Measurements from ENCODE around the gene NTNG2.
A peak's percentile ranks its signal among the peaks of the same experiment; 100 is the strongest.

Gene NTNG2

DNA sequence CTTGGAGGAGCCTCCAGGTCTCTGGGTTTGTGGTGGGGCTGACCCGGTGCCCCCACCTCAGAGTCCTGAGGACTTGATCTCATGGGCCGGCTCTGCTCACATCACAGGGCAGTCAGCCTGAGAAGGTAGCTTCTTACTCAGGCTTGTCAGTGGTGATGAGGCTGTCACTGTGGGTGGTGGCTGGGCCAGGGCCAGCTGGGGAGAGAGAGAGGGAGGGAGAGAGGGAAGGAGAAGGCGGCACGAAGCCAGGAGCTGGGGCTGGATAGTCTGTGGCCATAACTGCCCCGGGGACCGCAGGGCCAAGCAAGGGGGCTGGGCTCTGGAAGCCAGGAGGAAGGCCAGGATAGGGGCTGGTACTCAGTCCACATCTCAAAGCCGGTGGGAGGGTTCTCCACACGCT lies 6.5 kb downstream of the NTNG2 start:
- TF ChIP-seq, protein P1, sequence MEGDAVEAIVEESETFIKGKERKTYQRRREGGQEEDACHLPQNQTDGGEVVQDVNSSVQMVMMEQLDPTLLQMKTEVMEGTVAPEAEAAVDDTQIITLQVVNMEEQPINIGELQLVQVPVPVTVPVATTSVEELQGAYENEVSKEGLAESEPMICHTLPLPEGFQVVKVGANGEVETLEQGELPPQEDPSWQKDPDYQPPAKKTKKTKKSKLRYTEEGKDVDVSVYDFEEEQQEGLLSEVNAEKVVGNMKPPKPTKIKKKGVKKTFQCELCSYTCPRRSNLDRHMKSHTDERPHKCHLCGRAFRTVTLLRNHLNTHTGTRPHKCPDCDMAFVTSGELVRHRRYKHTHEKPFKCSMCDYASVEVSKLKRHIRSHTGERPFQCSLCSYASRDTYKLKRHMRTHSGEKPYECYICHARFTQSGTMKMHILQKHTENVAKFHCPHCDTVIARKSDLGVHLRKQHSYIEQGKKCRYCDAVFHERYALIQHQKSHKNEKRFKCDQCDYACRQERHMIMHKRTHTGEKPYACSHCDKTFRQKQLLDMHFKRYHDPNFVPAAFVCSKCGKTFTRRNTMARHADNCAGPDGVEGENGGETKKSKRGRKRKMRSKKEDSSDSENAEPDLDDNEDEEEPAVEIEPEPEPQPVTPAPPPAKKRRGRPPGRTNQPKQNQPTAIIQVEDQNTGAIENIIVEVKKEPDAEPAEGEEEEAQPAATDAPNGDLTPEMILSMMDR (IDR thresholded peaks at IDR 0.05; ENCODE audit: unreplicated experiment in 3 of 3): no peak
- H3K27ac Mint-ChIP-seq: no peak overlapping the region
- H3K36me3 Mint-ChIP-seq (ENCODE audit: low read depth): peaks cover under 1% of the 10 kb centered on the region
- no peak overlapping the region for H3K4me3 Mint-ChIP-seq
- H3K9me3 Mint-ChIP-seq: no peaks in the 10 kb centered on the region
- peaks cover 98% of the 10 kb centered on the region for H3K27me3 Mint-ChIP-seq (ENCODE audit: low read depth)
- peaks cover 14% of the 10 kb centered on the region for H3K4me1 Mint-ChIP-seq

- TF ChIP-seq, protein P1 (IDR thresholded peaks at IDR 0.05; ENCODE audit: unreplicated experiment in 3 of 3): no peak
- Mint-ChIP-seq H3K4me3 (no peak overlapping the region), H3K36me3 (ENCODE audit: low read depth) (peaks cover 6% of the 10 kb centered on the region), H3K27ac (no peak overlapping the region), H3K27me3 (ENCODE audit: low read depth) (peaks cover 99% of the 10 kb centered on the region), H3K9me3 (peaks cover 5% of the 10 kb centered on the region), H3K4me1 (peaks cover 19% of the 10 kb centered on the region)
These were observed 7.0 kb downstream of the NTNG2 start for GRCh38 chr9:132168851-132169250.

DNA sequence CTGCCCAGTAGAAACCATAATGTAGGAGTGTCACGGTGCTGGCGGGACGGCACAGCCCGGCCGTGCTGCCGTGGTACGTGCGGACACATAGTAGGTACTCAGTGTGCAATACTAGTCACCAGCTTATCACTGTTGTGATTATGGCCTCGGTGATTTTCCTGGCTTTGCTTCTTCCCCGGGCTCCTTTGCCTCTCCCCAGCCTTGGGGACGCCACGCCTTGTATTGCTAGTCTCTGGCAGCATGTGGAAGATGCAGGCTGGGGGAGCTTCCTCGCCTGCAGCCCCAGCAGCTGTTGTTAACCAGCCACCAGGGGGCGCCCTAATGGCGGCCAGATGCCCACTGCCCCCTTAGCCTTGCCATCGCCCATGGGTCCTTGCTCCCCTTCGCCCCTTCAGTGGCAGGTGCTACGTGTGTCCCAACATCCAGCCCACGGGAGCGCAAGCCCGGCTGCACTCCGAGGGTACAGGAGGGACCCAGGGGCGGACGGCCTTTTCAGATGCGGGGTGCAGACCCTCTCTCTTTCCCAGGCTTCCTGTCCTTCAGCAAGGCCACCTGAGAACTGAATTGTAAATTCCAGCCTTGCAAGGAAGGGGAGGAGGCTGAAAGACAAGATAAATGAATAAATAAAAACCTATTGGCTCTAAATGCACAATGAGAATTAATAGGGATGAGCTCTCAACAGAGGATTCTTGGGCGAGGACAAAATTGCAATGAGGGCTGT lies 8.0 kb downstream of the NTNG2 start:
- peaks cover 16% of the 10 kb centered on the region for H3K4me1 Mint-ChIP-seq
- H3K36me3 Mint-ChIP-seq (ENCODE audit: low read depth): peaks cover 6% of the 10 kb centered on the region
- H3K9me3 Mint-ChIP-seq: peaks cover 9% of the 10 kb centered on the region
- H3K4me3 Mint-ChIP-seq: no peak overlapping the region
- H3K27ac Mint-ChIP-seq: no peak overlapping the region
- peaks cover 95% of the 10 kb centered on the region for H3K27me3 Mint-ChIP-seq (ENCODE audit: low read depth)
- TF ChIP-seq, protein P1 (IDR thresholded peaks at IDR 0.05; ENCODE audit: unreplicated experiment in 3 of 3): peak; percentile 76 to 82 (median 81)

GRCh38 chr9:132171702-132172101 lies 9.8 kb downstream of the NTNG2 start:
- Mint-ChIP-seq H3K9me3 (peaks cover 9% of the 10 kb centered on the region), H3K27ac (no peak overlapping the region), H3K36me3 (ENCODE audit: low read depth) (peaks cover 6% of the 10 kb centered on the region), H3K4me3 (no peak overlapping the region), H3K27me3 (ENCODE audit: low read depth) (peaks cover 87% of the 10 kb centered on the region), H3K4me1 (peaks cover 10% of the 10 kb centered on the region)
- TF ChIP-seq, protein P1 (IDR thresholded peaks at IDR 0.05; ENCODE audit: unreplicated experiment in 3 of 3): no peak

- H3K9me3 Mint-ChIP-seq: peaks cover 9% of the 10 kb centered on the region
- H3K36me3 Mint-ChIP-seq (ENCODE audit: low read depth): peaks cover 6% of the 10 kb centered on the region
- peaks cover 87% of the 10 kb centered on the region for H3K27me3 Mint-ChIP-seq (ENCODE audit: low read depth)
- no peak overlapping the region for H3K27ac Mint-ChIP-seq
- TF ChIP-seq, protein P1 (IDR thresholded peaks at IDR 0.05; ENCODE audit: unreplicated experiment in 3 of 3): no peak
- peaks cover 10% of the 10 kb centered on the region for H3K4me1 Mint-ChIP-seq
- no peak overlapping the region for H3K4me3 Mint-ChIP-seq
These were observed 10.3 kb downstream of the NTNG2 start for GRCh38 chr9:132172185-132172584.

DNA sequence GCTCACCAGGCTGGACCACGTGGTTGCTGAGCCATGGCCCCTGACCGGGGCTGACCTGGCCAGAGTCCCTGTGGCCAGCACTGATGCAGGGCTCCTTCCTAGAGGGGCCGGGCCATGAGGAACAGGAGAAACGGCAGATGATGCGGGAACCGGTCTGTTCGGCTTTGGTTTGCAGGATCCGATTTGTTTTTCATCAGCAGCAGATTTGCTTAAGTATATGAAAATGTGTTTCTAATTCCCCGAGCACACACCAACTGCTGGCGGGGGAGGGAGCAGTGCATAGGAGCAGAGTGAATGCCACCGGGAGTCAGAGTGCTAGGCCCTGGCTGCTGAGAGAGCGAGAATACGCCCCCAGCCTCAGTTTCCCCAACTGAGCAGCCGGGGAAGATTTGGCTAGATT lies 13.6 kb downstream of the NTNG2 start:
- TF ChIP-seq, protein P1 (IDR thresholded peaks at IDR 0.05; ENCODE audit: unreplicated experiment in 3 of 3): no peak
- peaks cover 5% of the 10 kb centered on the region for H3K4me1 Mint-ChIP-seq
- H3K27me3 Mint-ChIP-seq (ENCODE audit: low read depth): peaks cover 68% of the 10 kb centered on the region
- H3K4me3 Mint-ChIP-seq: no peak overlapping the region
- peaks cover 15% of the 10 kb centered on the region for H3K9me3 Mint-ChIP-seq
- H3K36me3 Mint-ChIP-seq (ENCODE audit: low read depth): peaks cover 6% of the 10 kb centered on the region
- no peak overlapping the region for H3K27ac Mint-ChIP-seq

All from nephron (organoid).